Smooth muscle cell (in vitro differentiated cells): Measurements from ENCODE around the gene TNRC6A. TPM values are rescaled to one million over a fixed set of nuclear protein-coding genes. Genes with fewer than 3 reads are reported as not detected.
A peak's percentile ranks its signal among the peaks of the same experiment; 100 is the strongest.
"Not testable (repeated sequence)": the region's sequence is repeated elsewhere in the genome, so short reads cannot be mapped to it uniquely, and the experiment has no call there.

Experiments used
- DNase-seq: peaks from one replicate; lab custom pipeline; 2025; ENCODE audit not compliant: unreplicated experiment; lab: John Stamatoyannopoulos, UW
- H2AFZ ChIP-seq: fragments of 200-600 bp; sonication (generic); 2 replicates; pipeline ENCODE4 v1.6.0; 2016; ENCODE audit warnings: antibody characterized with exemption, low read depth, mild to moderate bottlenecking
- H3F3A ChIP-seq: fragments of 200-600 bp; sonication (generic); 2 replicates; pipeline ENCODE4 v1.6.0; 2017; ENCODE audit warnings: antibody characterized with exemption, low read depth
- H3K27ac ChIP-seq: fragments of 200-600 bp; sonication (generic); 2 replicates; pipeline ENCODE4 v1.5.1; 2016; ENCODE audit warnings: low read depth, mild to moderate bottlenecking
- H3K27me3 ChIP-seq: fragments of 200-600 bp; sonication (generic); 2 replicates; pipeline ENCODE4 v1.6.1; 2016; ENCODE audit warnings: low read depth, mild to moderate bottlenecking
- H3K36me3 ChIP-seq: fragments of 200-600 bp; sonication (generic); 2 replicates; pipeline ENCODE4 v1.5.1; 2016; ENCODE audit warnings: low read depth
- H3K4me1 ChIP-seq: fragments of 200-600 bp; sonication (generic); 2 replicates; pipeline ENCODE4 v1.5.1; 2016; ENCODE audit warnings: low read depth
- H3K4me2 ChIP-seq: fragments of 200-600 bp; sonication (generic); 2 replicates; pipeline ENCODE4 v1.6.0; 2016; ENCODE audit warnings: mild to moderate bottlenecking
- H3K4me3 ChIP-seq: fragments of 200-600 bp; sonication (generic); 2 replicates; pipeline ENCODE4 v1.5.1; 2016; ENCODE audit warnings: mild to moderate bottlenecking
- H3K79me2 ChIP-seq: fragments of 200-600 bp; sonication (generic); 2 replicates; pipeline ENCODE4 v1.6.0; 2016; ENCODE audit warnings: low read depth, mild to moderate bottlenecking
- H3K9ac ChIP-seq: fragments of 200-600 bp; sonication (generic); 2 replicates; pipeline ENCODE4 v1.6.0; 2016; ENCODE audit warnings: low read depth
- H3K9me3 ChIP-seq: fragments of 200-600 bp; sonication (generic); replicated peaks from 2 replicates; pipeline ENCODE4 v1.5.1; 2016; ENCODE audit warnings: low read depth
- H4K20me1 ChIP-seq: fragments of 200-600 bp; sonication (generic); 2 replicates; pipeline ENCODE4 v1.6.0; 2016; ENCODE audit warnings: low read depth
- WGBS: methylation state at CpG from one replicate; pipeline ENCODE4 v1.1.7; 2016; ENCODE audit warnings: low lambda C conversion rate; 5-methylcytosine and 5-hydroxymethylcytosine counted together
- polyA plus RNA-seq: library from polyadenylated mRNA; unstranded; fragments of >200 nt; fragmentation: Nextera tagmentation; extraction: Ambion mirVana; gene quantifications from 2 replicates; pipeline ENCODE4 v1.2.1, GENCODE V29; 2016
- total RNA-seq: library from RNA; depleted of rRNA; stranded (reverse); fragments of >200 nt; gene quantifications from 2 replicates; pipeline ENCODE4 v1.2.3, GENCODE V29; 2014
- TF ChIP-seq, protein P1 (sequence below): fragments of 200-600 bp; sonication (generic); IDR thresholded peaks from 2 replicates; pipeline ENCODE4 v1.5.1; 2017; ENCODE audit warnings: borderline replicate concordance, mild to moderate bottlenecking, antibody characterized with exemption; ENCODE audit not compliant: insufficient read depth, poor library complexity, severe bottlenecking

The TNRC6A gene
- total and polyA plus RNA-seq, 2 experiments from 2014 or later, result 14.6 to 30.3 TPM

DNA sequence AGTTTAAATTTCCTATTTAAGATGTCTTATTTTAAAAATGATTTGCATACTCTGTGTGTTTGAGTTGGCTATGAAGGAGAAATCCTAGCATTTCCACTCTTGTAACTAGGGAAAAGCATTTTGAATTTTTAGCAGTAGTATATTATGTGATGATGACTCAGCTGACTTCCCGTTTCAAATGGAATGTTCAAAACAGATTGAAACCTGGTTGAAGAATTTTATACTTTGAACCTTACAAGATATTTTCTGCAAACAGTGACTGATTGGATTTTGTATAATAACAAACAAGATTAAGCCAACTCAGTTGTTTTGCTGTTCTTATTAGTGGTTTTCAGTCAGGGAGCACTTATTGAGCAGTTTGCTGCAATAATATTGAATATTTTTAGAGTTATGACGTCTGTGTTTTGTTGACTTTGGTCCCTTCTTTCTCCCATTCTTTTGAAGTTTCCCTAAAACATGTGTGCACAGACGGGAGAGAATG is 8.0 kb downstream of the TNRC6A start:
- H3F3A ChIP-seq, result peaks cover 8% of the 10 kb centered on the region
- no peaks in the 10 kb centered on the region for H3K9me3 ChIP-seq
- 57% methylated on average over 3 of the region's 3 CpGs for WGBS
- H3K4me2 ChIP-seq, result peak overlapping the region; percentile 12
- H3K4me1 ChIP-seq, result peaks cover 13% of the 10 kb centered on the region
- no peak for DNase-seq
- no peak overlapping the region for H3K9ac ChIP-seq
- H3K79me2 ChIP-seq, result peaks cover 100% of the 10 kb centered on the region
- H3K27me3 ChIP-seq, result no peaks in the 10 kb centered on the region
- H3K36me3 ChIP-seq, result no peaks in the 10 kb centered on the region
- peaks cover 100% of the 10 kb centered on the region for H4K20me1 ChIP-seq
- TF ChIP-seq, protein P1, sequence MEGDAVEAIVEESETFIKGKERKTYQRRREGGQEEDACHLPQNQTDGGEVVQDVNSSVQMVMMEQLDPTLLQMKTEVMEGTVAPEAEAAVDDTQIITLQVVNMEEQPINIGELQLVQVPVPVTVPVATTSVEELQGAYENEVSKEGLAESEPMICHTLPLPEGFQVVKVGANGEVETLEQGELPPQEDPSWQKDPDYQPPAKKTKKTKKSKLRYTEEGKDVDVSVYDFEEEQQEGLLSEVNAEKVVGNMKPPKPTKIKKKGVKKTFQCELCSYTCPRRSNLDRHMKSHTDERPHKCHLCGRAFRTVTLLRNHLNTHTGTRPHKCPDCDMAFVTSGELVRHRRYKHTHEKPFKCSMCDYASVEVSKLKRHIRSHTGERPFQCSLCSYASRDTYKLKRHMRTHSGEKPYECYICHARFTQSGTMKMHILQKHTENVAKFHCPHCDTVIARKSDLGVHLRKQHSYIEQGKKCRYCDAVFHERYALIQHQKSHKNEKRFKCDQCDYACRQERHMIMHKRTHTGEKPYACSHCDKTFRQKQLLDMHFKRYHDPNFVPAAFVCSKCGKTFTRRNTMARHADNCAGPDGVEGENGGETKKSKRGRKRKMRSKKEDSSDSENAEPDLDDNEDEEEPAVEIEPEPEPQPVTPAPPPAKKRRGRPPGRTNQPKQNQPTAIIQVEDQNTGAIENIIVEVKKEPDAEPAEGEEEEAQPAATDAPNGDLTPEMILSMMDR, result no peak
- H2AFZ ChIP-seq, result no peak overlapping the region
- H3K4me3 ChIP-seq, result no peak overlapping the region
- peak overlapping the region; percentile 25 for H3K27ac ChIP-seq

DNA sequence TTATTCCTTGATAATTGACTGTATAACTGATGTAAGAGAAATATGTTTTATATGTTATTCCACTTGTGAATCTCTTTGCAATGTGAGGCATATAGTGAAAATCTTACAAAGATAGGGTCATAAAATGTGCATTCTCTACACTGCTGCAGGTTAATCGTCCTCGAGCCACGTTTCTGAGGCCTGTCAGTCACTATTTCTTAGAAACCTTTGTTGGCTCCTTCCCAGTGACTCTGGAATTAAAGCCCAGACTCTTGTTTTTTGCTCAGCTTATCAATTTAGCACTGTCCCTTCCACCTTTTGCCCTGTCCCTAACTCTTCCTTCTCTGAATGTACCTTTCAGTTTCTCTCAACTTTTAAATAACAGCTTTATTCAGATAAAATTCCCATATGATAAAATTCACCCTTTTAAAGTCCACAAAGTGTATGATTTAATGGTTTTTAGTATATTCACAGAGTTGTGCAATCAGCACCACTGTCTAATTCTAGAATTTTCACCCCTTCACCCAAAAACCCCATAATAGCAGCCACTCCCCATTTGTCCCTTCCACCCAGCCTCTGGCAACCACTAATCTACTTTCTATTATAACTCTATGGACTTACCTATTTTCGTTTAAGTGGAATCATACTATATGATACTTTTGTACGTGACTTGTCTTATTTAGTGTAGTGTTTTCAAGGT is 8.6 kb downstream of the TNRC6A start:
- Histone ChIP-seq H3F3A (peaks cover 8% of the 10 kb centered on the region), H3K27ac (peak overlapping the region; percentile 25), H3K79me2 (peaks cover 100% of the 10 kb centered on the region), H3K27me3 (no peaks in the 10 kb centered on the region), H4K20me1 (peaks cover 100% of the 10 kb centered on the region), H2AFZ (no peak overlapping the region), H3K4me2 (peak overlapping the region; percentile 12), H3K9me3 (no peaks in the 10 kb centered on the region), H3K9ac (no peak overlapping the region), H3K4me3 (no peak overlapping the region), H3K4me1 (peaks cover 13% of the 10 kb centered on the region), H3K36me3 (no peaks in the 10 kb centered on the region)
- WGBS, result 98% methylated on average over 5 of the region's 5 CpGs
- TF ChIP-seq, protein P1, result no peak
- DNase-seq, result no peak

DNA sequence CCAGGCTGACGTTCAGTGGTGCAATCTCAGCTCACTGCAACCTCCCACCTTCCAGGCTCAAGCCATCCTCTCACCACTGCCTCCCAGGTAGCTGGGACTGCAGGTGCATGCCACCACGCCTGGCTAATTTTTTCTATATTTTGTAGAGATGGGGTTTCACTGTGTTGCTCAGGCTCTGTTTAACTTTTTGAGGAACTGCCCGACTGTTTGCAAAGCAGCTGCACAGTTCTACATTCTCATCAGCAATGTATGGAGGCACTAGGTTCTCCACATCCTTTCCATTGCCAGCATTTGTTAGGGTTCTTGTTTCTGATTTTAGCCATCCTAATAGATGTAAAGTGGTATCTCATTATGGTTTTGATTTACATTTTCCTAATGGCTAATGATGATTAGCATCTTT is 9.4 kb downstream of the TNRC6A start:
- Histone ChIP-seq H3K4me3 (no peak overlapping the region), H3K27me3 (no peaks in the 10 kb centered on the region), H3K27ac (no peak overlapping the region), H3K9ac (no peak overlapping the region), H4K20me1 (peaks cover 100% of the 10 kb centered on the region), H3K4me2 (no peak overlapping the region), H2AFZ (no peak overlapping the region), H3K4me1 (peaks cover 13% of the 10 kb centered on the region), H3K9me3 (no peaks in the 10 kb centered on the region), H3K79me2 (peaks cover 100% of the 10 kb centered on the region), H3K36me3 (no peaks in the 10 kb centered on the region), H3F3A (peaks cover 8% of the 10 kb centered on the region)
- TF ChIP-seq, protein P1, result no peak
- WGBS, result 98% methylated on average over 3 of the region's 3 CpGs
- no peak for DNase-seq

DNA sequence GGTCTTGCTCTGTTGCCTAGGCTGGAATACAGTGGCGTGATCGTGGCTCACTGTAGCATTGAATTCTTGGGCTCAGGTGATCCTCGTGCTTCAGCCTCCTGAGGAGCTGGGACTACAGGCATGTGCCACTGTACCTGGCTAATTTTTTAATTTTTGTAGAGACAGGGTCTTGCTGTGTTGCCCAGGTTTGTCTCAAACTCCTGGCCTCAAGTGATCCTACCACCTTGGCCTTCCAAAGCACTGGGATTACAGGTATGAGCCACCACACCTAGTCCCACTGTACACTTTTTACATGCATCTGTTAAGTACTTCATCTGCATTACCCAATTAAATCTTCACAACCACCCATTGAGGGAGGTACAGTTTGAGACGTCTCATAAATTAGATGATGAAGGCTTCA is 12.4 kb downstream of the TNRC6A start:
- no peak overlapping the region for H3K27ac ChIP-seq
- no peak for DNase-seq
- H3K9me3 ChIP-seq, result no peaks in the 10 kb centered on the region
- H3K4me3 ChIP-seq, result no peak overlapping the region
- H3K36me3 ChIP-seq, result no peaks in the 10 kb centered on the region
- TF ChIP-seq, protein P1, result no peak
- H3K4me2 ChIP-seq, result no peak overlapping the region
- H3K9ac ChIP-seq, result no peak overlapping the region
- H4K20me1 ChIP-seq, result peaks cover 100% of the 10 kb centered on the region
- H2AFZ ChIP-seq, result no peak overlapping the region
- 90% methylated on average over 4 of the region's 4 CpGs for WGBS
- peaks cover 100% of the 10 kb centered on the region for H3K79me2 ChIP-seq
- peaks cover 8% of the 10 kb centered on the region for H3K4me1 ChIP-seq
- peaks cover 4% of the 10 kb centered on the region for H3F3A ChIP-seq
- H3K27me3 ChIP-seq, result no peaks in the 10 kb centered on the region

DNA sequence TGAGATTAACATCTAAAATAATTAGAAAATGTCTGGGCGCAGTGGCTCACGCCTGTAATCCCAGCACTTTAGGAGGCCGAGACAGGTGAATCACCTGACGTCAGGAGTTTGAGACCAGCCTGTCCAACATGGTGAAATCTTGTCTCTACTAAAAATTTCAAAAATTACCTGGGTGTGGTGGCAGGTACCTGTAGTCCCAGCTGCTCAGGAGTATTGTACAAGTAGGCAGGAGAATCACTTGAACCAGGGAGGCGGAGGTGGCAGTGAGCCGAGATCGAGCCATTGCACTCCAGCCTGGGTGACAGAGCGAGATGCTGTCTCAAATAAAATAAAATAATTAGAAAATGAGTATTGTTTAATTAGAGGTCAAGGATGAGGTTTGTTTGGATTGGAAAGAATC is 13.2 kb downstream of the TNRC6A start:
- H4K20me1 ChIP-seq, result peaks cover 100% of the 10 kb centered on the region
- peaks cover 100% of the 10 kb centered on the region for H3K79me2 ChIP-seq
- H3F3A ChIP-seq, result peaks cover 10% of the 10 kb centered on the region

More for the DNA sequence above, 13.2 kb downstream of the TNRC6A start:
- not testable (repeated sequence) for DNase-seq, H3K9ac ChIP-seq, H3K4me2 ChIP-seq, H3K36me3 ChIP-seq, H2AFZ ChIP-seq, H3K4me1 ChIP-seq, H3K9me3 ChIP-seq, H3K27ac ChIP-seq, H3K27me3 ChIP-seq, H3K4me3 ChIP-seq
- 89% methylated on average over 8 of the region's 8 CpGs for WGBS
